Erythroblast (primary cell): Measurements from ENCODE around the gene PARD3.

Source experiments
- GATA1 ChIP-seq: IDR thresholded peaks from 2 replicates; pipeline ENCODE4 v1.6.1; 2011; ENCODE audit warnings: low read depth, mild to moderate bottlenecking, control low read depth, low read length, moderate library complexity
- POLR2A ChIP-seq: IDR thresholded peaks from 2 replicates; pipeline ENCODE4 v1.6.1; 2011; ENCODE audit warnings: mild to moderate bottlenecking, low read length

DNA sequence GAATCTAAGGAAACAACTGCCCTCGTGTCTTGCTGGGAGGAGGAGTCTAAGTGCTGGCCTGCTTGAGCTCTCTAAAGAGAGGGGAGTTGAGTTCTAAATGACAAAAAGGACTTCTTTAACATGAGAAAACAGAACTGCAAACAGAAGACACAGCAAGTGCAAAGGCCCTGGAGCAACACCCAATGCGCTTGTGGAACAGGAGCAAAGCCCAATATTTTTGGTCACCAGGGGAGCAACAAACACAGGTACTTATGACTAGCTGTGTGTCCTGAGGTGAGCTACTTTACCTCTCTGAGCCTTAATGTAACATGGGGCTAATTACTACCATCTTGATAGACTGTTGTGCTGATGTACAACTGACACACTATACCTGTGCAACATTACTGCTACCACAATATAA is 634.3 kb downstream of the PARD3 start:
- no peak for TF ChIP-seq POLR2A
- TF ChIP-seq GATA1, result no peak
